ELR (cell line): ENCODE data around the gene DNAJB6.

Experiments used
- DNase-seq: peaks from one replicate; pipeline ENCODE4 v3.0.0-alpha.2; 2015; ENCODE audit warnings: low read depth

DNAJB6 gene

GRCh38 chr7:157466867-157467261, 130.1 kb downstream of the DNAJB6 start:
- no peak for DNase-seq
